Glomerular visceral epithelial cell (primary cell): ENCODE measurements around the gene CD33.

Source experiments
- DNase-seq: peaks from one replicate; pipeline ENCODE4 v3.0.0-alpha.2; 2016; ENCODE audit errors: extremely low spot score

CD33 gene

DNA sequence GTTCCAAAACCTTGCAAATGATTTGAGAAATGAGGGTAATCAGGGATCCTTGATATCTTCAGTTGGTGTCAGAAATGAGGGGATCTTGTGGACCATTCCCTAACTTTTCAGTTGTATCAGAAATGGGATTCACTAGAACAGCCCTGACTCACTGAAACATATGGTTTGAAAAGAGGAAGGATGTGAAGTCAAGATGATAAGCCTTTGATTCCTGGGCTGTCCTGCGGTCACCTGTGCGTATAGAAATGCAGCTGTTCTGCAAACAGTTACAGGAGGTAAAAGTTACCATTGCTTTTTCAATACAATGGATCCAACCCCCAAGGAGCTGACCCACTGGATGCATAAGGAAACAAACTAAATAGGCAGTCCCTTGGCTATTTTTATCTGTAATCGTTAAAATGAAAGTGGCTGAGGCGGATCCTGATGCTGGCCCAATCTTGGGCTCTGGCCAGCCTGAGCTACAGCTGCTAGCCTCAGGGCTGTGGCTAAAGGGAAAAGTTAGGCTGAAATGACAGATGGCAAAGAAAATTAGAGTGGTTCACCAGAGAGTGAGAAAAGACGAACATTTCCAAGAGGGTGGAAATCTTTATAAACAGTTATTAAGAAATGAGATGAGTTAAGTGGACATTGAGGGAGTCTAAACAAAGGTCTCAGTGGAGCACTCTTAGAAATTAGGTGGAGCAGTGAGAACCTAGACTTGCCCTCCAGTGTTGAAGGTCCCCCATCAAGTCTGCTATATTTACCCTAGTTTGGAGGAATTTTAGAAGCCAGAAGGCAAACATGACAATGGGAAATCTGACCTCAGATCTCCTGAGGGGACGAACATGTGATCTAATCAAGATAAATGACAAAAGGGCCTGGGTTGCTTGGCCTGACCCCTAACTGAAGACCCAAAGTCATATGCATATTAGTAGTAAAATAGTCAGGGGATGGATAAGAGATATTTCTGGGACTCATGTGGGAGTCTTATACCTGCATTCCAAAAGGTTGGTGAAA lies 33.6 kb downstream of the CD33 start:
- no peak for DNase-seq

DNA sequence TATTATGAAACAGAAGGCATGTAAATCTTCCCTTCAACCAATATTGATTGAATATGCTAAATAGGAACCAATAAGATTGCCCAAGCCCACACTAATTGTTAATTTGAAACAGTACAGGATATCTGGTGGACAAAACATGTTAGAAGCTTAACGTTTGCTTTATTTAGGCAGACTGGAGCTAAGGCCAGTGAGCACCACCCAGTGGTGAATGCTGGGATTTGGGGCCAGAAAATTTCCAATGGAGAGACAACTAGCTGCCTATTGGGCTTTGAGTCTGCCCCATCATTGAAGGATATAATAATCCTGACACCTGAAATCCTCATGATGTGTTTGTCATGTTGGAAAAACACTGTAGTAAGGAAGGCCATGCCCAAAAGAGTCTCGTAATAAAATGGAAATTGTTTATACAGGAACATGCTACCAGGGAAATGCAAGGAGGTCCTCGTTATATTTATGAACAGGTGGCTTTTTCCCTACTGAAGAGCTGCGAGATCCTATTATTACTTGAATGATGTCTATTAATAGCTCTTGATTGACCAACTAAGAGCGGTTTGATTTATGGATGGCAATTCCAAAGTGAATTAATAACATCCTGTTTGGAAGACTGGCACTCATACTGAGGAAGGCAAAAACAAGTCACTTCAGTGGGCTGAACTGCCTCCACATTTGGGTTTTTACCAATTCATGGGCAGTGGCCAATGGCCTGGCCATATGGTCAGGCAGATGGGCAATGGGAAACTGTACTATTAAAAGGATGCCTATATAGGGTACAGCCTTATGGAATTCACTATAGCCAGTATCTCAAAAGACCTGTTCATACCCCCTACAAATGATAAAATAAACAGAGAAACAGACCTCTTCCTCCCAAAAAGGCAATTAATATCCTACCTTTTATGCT lies 34.7 kb downstream of the CD33 start:
- DNase-seq, result peak; percentile 58

DNA sequence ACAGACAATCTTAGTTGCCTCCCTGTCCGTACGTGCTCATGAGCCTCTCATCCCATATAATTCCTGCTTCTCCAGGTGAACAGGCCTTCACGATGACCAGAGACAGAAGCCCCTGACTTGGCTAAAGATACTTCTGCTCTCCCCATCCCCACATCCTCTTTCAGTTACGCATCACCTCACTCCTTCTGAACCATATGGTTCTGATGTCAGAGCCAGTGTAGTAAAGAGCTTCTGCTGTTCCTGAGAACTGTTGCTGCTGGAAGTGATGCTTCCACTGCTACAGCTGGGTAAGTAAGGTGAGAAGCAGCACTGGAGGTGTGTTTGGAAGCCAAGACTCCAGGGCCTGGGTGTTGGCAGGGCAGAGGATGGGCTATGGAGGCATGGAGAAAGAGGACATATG lies 38.9 kb downstream of the CD33 start:
- no peak for DNase-seq

DNA sequence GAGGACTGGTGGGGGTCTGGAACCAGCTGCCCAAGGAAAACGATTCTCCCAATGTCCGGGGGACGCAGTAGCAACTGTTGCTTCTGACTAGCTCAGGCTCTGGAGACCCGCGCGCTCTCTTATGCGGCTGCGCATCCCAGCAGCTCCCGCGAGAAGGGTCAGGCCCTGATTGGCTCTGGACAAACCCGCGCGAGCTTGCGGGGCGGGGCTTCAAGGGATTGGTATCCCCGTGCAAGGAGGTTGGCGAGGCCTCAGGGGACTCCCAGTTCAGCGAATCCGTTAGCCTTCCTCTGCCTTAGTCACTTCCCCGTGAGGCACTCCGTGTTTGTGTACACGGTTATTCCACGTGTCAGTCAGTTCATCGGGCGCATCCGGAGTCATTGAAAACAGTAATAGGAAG lies 46.2 kb downstream of the CD33 start:
- DNase-seq, result no peak

DNA sequence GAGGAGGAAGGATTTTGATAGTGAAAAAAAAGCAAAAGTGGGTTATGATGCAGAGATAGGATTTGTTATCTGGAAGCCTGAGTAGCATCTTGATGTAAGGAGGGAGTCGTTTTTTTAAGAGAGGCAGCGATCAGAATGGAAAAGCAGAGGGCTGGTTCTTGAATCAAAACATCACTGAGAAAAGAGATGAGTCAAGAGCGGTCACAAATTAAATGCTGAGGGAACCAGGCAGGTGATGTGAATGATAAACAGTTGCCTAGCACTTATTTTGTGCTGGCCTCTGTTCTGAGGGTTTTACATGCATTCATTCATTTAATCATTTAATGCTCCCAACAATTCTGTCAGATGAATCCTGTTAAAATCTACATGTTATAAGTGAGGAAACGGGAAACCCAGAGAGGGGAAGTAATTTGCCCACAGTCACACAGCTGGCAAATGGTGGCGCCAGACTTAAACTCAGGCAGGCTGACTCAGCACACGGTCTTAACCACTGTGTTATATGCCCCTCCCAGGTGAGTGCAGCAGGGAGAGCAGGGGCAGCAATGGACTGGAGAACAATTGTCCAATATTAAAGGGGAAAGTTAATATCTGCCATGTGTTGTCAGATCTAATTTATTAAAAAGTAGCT lies 47.4 kb downstream of the CD33 start:
- DNase-seq, result no peak

DNA sequence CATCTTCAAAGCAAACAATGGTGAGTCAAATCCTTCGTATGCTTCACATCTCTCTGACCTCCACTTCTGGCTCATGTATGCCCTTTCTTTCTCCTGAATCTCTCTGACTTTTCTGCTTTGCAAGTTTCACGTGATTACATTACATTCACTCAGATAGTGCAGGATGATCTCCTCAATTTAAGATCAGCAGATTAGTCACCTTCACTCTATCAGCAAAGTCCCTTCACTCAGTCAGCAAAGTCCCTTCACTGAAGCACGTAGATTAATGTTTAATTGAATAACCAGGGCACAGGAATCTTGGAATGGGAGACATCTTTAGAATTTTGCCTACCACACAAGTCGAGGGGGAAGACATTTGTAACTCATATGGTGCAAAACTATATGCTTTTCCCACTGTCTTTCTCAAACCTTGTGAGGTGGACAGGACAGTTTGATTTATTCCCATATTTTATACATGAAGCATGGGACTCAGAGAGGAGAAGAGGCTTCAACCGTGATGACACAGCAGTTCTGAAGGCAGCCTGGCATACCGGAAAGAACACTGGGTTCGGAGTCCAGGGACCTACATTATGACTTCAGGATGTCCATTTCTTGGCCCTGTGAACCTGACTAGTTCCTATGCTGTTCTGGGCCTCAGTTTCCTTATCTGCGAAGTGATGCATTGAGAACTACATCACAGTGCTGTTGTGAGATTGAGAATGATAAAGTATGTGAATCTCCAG lies 49.3 kb downstream of the CD33 start:
- DNase-seq, result peak; percentile 14

DNA sequence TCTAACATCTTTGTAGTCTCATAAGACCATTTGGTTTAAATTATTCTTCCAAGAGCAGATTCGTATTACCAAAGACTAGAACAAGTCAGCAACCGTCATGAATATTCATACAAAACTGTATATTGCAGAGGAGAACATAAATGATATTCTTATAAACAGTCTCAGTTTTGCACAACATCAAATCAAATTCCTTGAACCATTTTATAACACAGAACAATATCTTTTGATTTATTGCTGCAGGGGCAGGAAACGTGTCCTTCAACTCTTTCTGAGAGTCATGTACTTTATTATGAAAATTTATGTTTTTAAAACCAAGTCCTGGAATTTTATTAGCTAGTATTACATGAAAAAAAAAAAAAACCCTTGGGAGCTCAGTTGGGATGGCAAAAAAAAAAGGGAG lies 52.2 kb downstream of the CD33 start:
- DNase-seq, result no peak

DNA sequence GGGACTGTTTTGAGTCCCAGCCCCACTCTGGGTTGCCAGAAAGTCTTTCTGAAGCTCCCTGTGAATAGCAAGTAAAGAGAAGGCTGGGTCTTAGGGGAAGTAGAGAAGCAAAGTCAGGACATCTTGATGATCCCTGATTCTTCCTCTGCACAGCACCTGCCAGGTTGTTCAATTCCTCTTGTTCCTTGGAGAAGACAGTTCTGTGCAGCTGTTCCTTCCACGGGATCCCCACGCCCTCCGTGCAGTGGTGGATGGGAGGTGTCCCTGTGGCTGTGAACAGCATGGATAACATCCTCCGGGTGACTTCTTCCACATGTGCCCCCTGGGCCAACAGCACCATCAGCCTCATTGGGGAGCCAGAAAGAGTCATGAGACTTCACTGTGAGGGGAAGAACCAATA lies 57.5 kb downstream of the CD33 start:
- no peak for DNase-seq

DNA sequence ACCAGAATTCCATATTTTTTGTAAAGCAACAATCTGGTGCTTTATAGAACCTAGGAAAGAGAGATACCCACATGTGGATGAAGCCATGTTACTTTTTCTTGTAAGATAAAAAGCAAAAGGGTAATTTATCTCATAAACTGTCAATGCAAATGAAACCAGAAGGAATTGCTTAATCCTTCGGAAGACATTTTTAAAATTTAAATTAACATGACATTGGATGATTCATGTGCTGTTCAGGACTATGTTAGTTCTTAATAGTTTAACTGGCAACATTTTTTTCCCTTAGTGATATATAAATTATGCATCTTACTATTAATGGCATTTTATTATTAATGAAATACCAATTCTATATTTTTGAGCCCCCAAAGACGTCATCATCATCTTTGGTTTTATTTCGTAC lies 60.8 kb downstream of the CD33 start:
- no peak for DNase-seq
